HEK293 (cell line): ENCODE measurements around the gene OR5AU1.

Experiments used
- CTCF ChIA-PET: fragments of 350-600 bp; formaldehyde crosslinking; extraction: SDS; loops from one replicate; lab custom pipeline; 2021; ENCODE audit warnings: antibody characterized with exemption; lab: Yijun Ruan, JAX
- POLR2A ChIA-PET: fragments of 300-600 bp; formaldehyde crosslinking; extraction: SDS; loops from one replicate; lab custom pipeline; 2020; ENCODE audit warnings: antibody characterized with exemption, inconsistent platforms; lab: Yijun Ruan, JAX
- H3K27ac ChIP-seq: fragments of 200-500 bp; sonication (Bioruptor generic); 2 replicates; pipeline ENCODE4 v1.5.1; 2014; ENCODE audit warnings: low read depth, low read length, control low read depth, inconsistent platforms; ENCODE audit errors: extremely low read depth
- H3K36me3 ChIP-seq, 2 experiments: fragments of 200-500 bp in 1 of 2; sonication (Bioruptor generic) in 1 of 2; 1 replicate in 1 of 2; 2 replicates in 1 of 2; pipeline ENCODE4 v1.5.1; 2014 to 2017; ENCODE audit warnings: inconsistent platforms in 2 of 2, low read length in 2 of 2; ENCODE audit not compliant: control insufficient read depth in 2 of 2, insufficient read depth in 1 of 2
- H3K4me1 ChIP-seq: fragments of 200-500 bp; sonication (Bioruptor generic); 2 replicates; pipeline ENCODE4 v1.5.1; 2014; ENCODE audit warnings: mild to moderate bottlenecking, low read length, inconsistent platforms; ENCODE audit not compliant: control insufficient read depth, insufficient read depth
- H3K4me3 ChIP-seq: 2 replicates; pipeline ENCODE4 v1.5.1; 2011; ENCODE audit warnings: low read depth, mild to moderate bottlenecking, control low read depth, low read length, moderate library complexity
- H3K9me3 ChIP-seq: fragments of 200-500 bp; sonication (Bioruptor generic); 2 replicates; pipeline ENCODE4 v1.5.1; 2014; ENCODE audit warnings: low read depth, low read length, inconsistent platforms; ENCODE audit not compliant: control insufficient read depth, insufficient read depth
- ATF2 ChIP-seq: fragments of 450-650 bp; formaldehyde crosslinking; IDR thresholded peaks from 2 replicates; pipeline ENCODE4 v1.5.1; 2016; ENCODE audit warnings: missing biosample characterization, missing genetic modification characterization, low read depth
- SP2 ChIP-seq: fragments of 450-650 bp; formaldehyde crosslinking; IDR thresholded peaks from 2 replicates; pipeline ENCODE4 v1.5.1; 2016; ENCODE audit warnings: missing biosample characterization, missing genetic modification characterization
- ZBTB1 ChIP-seq: fragments of 450-650 bp; formaldehyde crosslinking; IDR thresholded peaks from 2 replicates; pipeline ENCODE4 v1.5.1; 2016; ENCODE audit warnings: missing biosample characterization, missing genetic modification characterization
- ZBTB17 ChIP-seq: fragments of 450-650 bp; formaldehyde crosslinking; IDR thresholded peaks from 2 replicates; pipeline ENCODE4 v1.5.1; 2016; ENCODE audit warnings: missing biosample characterization, missing genetic modification characterization
- ZBTB21 ChIP-seq: fragments of 450-650 bp; formaldehyde crosslinking; IDR thresholded peaks from 2 replicates; pipeline ENCODE4 v1.5.1; 2017; ENCODE audit warnings: missing biosample characterization, missing genetic modification characterization
- ZBTB49 ChIP-seq: fragments of 450-650 bp; formaldehyde crosslinking; IDR thresholded peaks from 2 replicates; pipeline ENCODE4 v1.5.1; 2016; ENCODE audit warnings: missing biosample characterization, missing genetic modification characterization, low read depth
- ZNF10 ChIP-seq: fragments of 450-650 bp; formaldehyde crosslinking; IDR thresholded peaks from 2 replicates; pipeline ENCODE4 v1.5.1; 2017; ENCODE audit warnings: missing biosample characterization, missing genetic modification characterization
- ZNF2 ChIP-seq: fragments of 450-650 bp; formaldehyde crosslinking; IDR thresholded peaks from 2 replicates; pipeline ENCODE4 v1.5.1; 2016; ENCODE audit warnings: missing biosample characterization, missing genetic modification characterization
- ZNF23 ChIP-seq: fragments of 450-650 bp; formaldehyde crosslinking; IDR thresholded peaks from 2 replicates; pipeline ENCODE4 v1.5.1; 2016; ENCODE audit warnings: missing biosample characterization, missing genetic modification characterization, borderline replicate concordance
- ZNF391 ChIP-seq: fragments of 450-650 bp; formaldehyde crosslinking; IDR thresholded peaks from 2 replicates; pipeline ENCODE4 v1.5.1; 2016; ENCODE audit warnings: low read depth, missing biosample characterization, missing genetic modification characterization, borderline replicate concordance
- ZNF398 ChIP-seq: fragments of 450-650 bp; formaldehyde crosslinking; IDR thresholded peaks from 2 replicates; pipeline ENCODE4 v1.5.1; 2017; ENCODE audit warnings: missing biosample characterization, missing genetic modification characterization
- ZNF488 ChIP-seq: fragments of 450-650 bp; formaldehyde crosslinking; IDR thresholded peaks from 2 replicates; pipeline ENCODE4 v1.5.1; 2016; ENCODE audit warnings: missing biosample characterization, missing genetic modification characterization
- ZNF530 ChIP-seq: fragments of 450-650 bp; formaldehyde crosslinking; IDR thresholded peaks from 2 replicates; pipeline ENCODE4 v1.5.1; 2016; ENCODE audit warnings: low read depth, missing biosample characterization, missing genetic modification characterization
- ZNF549 ChIP-seq: fragments of 450-650 bp; IDR thresholded peaks from 2 replicates; pipeline ENCODE4 v1.5.1; 2018; ENCODE audit warnings: missing biosample characterization, missing genetic modification characterization, mild to moderate bottlenecking, inconsistent platforms, moderate library complexity
- ZNF629 ChIP-seq: fragments of 450-650 bp; formaldehyde crosslinking; IDR thresholded peaks from 2 replicates; pipeline ENCODE4 v1.5.1; 2017; ENCODE audit warnings: missing biosample characterization, missing genetic modification characterization
- ZNF639 ChIP-seq: fragments of 450-650 bp; formaldehyde crosslinking; IDR thresholded peaks from 2 replicates; pipeline ENCODE4 v1.5.1; 2016; ENCODE audit warnings: missing biosample characterization, missing genetic modification characterization
- ZNF76 ChIP-seq: fragments of 450-650 bp; formaldehyde crosslinking; IDR thresholded peaks from 2 replicates; pipeline ENCODE4; 2016; ENCODE audit warnings: low read depth, missing biosample characterization, missing genetic modification characterization, borderline replicate concordance
- ZSCAN4 ChIP-seq: fragments of 450-650 bp; formaldehyde crosslinking; IDR thresholded peaks from 2 replicates; pipeline ENCODE4 v1.5.1; 2017; ENCODE audit warnings: missing biosample characterization, missing genetic modification characterization

OR5AU1 gene

GRCh38 chr14:21155963-21156362, at the start of gene OR5AU1:
TSS of gene OR5AU1 (minus strand) at chr14:21156063. CDS start at chr14:21155872, 191 bp downstream.
- H3K36me3 ChIP-seq, result no peaks in the 10 kb centered on the region
- POLR2A ChIA-PET, result no interaction called here
- no peak within 1 kb of the TSS for H3K27ac ChIP-seq
- CTCF ChIA-PET, result no interaction called here
- no peak within 1 kb of the TSS for H3K4me3 ChIP-seq
- no peaks in the 10 kb centered on the region for H3K4me1 ChIP-seq
- TF ChIP-seq ZNF549 (tag by site-specific recombination) (no peak), ZSCAN4 (tag by site-specific recombination) (no peak), ZNF76 (no peak), ZNF398 (tag by site-specific recombination) (no peak), ZNF10 (tag by site-specific recombination) (no peak), ZNF23 (tag by site-specific recombination) (no peak), ZNF488 (tag by site-specific recombination) (no peak), ZBTB49 (tag by site-specific recombination) (no peak), ZNF2 (tag by site-specific recombination) (no peak), ATF2 (no peak), ZNF391 (tag by site-specific recombination) (no peak), ZNF629 (no peak), ZBTB21 (tag by site-specific recombination) (no peak), SP2 (tag by site-specific recombination) (no peak), ZBTB1 (tag by site-specific recombination) (no peak), ZNF530 (tag by site-specific recombination) (no peak)
- H3K9me3 ChIP-seq, result no peaks in the 10 kb centered on the region

- H3K9me3 ChIP-seq, result no peaks in the 10 kb centered on the region
- TF ChIP-seq ZBTB17 (tag by site-specific recombination) (0 out of 2 replicates have a peak, but pooled peaks have one; percentile 23), ZNF639 (tag by site-specific recombination) (no peak)
- TF ChIP-seq, all 188 proteins: peak for 1
- CTCF ChIA-PET, result no interaction called here
- Histone ChIP-seq H3K4me3 (no peak overlapping the region), H3K27ac (no peak overlapping the region), H3K4me1 (no peaks in the 10 kb centered on the region), H3K36me3 (peaks cover 38 to 80% of the 10 kb centered on the region in 2 experiments)
- POLR2A ChIA-PET, result no interaction called here
Observed at GRCh38 chr14:21205026-21205677, 49.3 kb upstream of the OR5AU1 start.
